ENCODE results near the gene CPN2. TPM values are rescaled to one million over a fixed set of nuclear protein-coding genes. Genes with fewer than 3 reads are reported as not detected.

CPN2 gene
- polyA plus RNA-seq, 3 donors from 2014 or later = not detected

DNA sequence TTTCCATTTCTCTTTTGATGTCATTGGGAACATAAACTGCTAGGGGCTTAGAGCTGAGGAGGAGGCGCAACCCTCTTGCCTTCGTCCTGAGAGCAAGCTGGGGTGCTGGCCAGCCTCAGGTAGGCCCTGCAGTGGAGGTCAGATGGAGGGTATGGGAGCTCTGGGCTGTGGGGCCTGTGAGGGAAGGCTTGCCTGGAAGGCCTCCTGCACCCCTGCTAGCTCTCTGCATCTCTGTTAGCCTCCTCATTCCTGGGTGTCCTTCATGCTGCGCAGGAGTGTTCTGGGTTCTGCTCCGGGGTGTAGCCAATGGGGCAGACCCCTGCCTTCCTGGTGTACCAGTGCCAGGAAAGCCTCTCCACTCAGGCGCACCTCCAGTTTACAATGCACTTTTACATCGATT, 36.1 kb upstream of the CPN2 start:
- Mint-ChIP-seq H3K27me3 (ENCODE audit: low read depth in 3 of 3) (peaks cover 0 to 6% (median 5%) of the 10 kb centered on the region in 3 donors), H3K4me3 (no peak overlapping the region), H3K4me1 (no peaks in the 10 kb centered on the region), H3K9me3 (no peaks in the 10 kb centered on the region), H3K27ac (no peak overlapping the region), H3K36me3 (peaks cover 0 to 4% (median 0%) of the 10 kb centered on the region in 3 donors)
- no peak for DNase-seq

DNA sequence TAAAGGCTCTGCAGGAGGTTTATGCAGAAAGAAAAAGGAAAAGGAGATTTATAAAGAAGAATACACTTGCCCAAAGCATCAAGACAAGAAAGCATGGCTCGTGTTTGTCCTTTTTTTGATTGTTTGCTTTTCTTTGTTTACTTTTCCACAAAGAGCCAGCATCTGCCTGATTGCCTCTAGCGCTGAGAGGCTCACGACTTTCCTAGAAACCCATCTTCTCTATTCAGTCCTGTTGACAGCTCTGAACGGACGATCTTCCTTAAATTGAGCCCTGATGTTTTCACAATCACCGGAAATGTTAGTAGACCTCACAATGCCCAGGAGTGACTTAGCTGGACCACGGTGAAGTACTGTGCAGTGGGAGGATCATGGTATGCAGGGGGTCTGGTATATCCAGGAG, 35.5 kb upstream of the CPN2 start:
- Mint-ChIP-seq H3K27me3 (ENCODE audit: low read depth in 3 of 3) (peaks cover 0 to 6% (median 5%) of the 10 kb centered on the region in 3 donors), H3K4me3 (no peak overlapping the region)

DNA sequence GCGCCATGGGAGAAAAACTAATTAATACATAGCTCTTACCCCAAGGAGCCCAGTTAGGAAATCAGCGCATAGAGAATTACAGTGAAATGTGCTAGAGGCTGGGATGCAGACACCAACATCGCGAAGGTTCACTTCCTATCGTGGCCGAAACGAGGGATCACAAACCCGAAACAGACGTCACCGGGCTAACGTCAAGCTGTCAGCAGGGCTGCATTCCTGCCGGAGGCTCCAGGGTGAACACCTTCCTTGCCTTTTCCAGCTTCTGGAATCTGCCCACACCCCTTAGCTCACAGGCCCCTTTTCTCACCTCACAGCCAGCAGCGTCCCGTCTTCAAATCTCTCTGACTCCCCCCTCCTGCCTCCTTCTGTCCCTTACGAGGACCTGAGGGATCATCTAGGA, 34.9 kb upstream of the CPN2 start:
- H3K4me3 Mint-ChIP-seq = no peak overlapping the region
- peaks cover 0 to 6% (median 5%) of the 10 kb centered on the region in 3 donors for H3K27me3 Mint-ChIP-seq (ENCODE audit: low read depth in 3 of 3)
- no peaks in the 10 kb centered on the region for H3K9me3 Mint-ChIP-seq
- H3K4me1 Mint-ChIP-seq = no peaks in the 10 kb centered on the region
- DNase-seq = no peak
- H3K27ac Mint-ChIP-seq = no peak overlapping the region
- peaks cover 0 to 4% (median 0%) of the 10 kb centered on the region in 3 donors for H3K36me3 Mint-ChIP-seq

More for the DNA sequence above, 35.5 kb upstream of the CPN2 start:
- peaks cover 0 to 4% (median 0%) of the 10 kb centered on the region in 3 donors for H3K36me3 Mint-ChIP-seq
- H3K27ac Mint-ChIP-seq = no peak overlapping the region
- no peaks in the 10 kb centered on the region for H3K9me3 Mint-ChIP-seq
- no peaks in the 10 kb centered on the region for H3K4me1 Mint-ChIP-seq
- no peak for DNase-seq

DNA sequence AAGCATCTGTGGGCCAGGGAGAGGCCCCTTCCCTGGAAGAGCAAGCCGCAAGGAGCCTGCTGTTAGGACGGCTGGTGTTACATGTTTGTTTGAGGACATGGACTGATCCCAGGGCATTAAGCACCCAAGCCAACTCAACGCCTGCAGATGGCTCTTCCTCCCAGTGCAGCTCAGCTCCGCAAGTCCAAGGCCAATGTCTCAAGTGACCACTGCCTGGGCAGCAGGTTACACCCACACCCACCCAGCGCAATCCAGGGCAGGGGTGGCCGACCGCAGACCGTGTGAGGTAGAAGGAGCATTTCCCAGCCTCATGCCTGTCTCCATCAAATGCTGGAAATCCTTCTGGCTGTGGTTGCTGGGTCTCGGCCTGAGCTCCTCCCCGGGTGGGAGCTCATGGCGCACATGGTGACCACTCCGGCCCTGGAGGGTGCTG, 33.5 kb upstream of the CPN2 start:
- Mint-ChIP-seq H3K27me3 (ENCODE audit: low read depth in 3 of 3) (peaks cover 0 to 6% (median 4%) of the 10 kb centered on the region in 3 donors), H3K4me1 (no peaks in the 10 kb centered on the region), H3K9me3 (no peaks in the 10 kb centered on the region), H3K27ac (no peak overlapping the region), H3K36me3 (peaks cover 0 to 4% (median 0%) of the 10 kb centered on the region in 3 donors), H3K4me3 (no peak overlapping the region)
- no peak for DNase-seq

DNA sequence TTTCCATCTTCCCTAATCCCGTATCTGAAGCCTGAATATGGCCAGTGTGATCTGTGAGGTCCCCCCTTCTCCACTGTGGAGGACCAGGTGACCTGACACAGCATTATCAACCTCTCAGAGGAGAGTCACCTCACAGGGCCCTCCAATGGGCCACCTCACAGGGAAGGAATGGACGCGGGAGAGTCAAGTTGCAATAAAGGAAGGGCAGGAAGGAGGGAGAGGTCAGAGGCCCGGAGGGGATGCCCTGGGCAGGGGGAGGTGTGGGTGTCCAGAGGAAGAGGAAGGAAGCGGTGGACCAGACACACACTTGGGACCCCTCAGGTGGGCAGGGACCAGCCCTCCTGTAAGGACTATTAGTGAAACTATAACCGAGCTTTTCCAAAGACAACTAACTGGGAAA, 33.0 kb upstream of the CPN2 start:
- Mint-ChIP-seq H3K27ac (no peak overlapping the region), H3K27me3 (ENCODE audit: low read depth in 3 of 3) (peaks cover 0 to 6% (median 4%) of the 10 kb centered on the region in 3 donors), H3K9me3 (no peaks in the 10 kb centered on the region), H3K4me3 (no peak overlapping the region), H3K36me3 (peaks cover 0 to 4% (median 0%) of the 10 kb centered on the region in 3 donors), H3K4me1 (no peaks in the 10 kb centered on the region)
- DNase-seq = no peak

DNA sequence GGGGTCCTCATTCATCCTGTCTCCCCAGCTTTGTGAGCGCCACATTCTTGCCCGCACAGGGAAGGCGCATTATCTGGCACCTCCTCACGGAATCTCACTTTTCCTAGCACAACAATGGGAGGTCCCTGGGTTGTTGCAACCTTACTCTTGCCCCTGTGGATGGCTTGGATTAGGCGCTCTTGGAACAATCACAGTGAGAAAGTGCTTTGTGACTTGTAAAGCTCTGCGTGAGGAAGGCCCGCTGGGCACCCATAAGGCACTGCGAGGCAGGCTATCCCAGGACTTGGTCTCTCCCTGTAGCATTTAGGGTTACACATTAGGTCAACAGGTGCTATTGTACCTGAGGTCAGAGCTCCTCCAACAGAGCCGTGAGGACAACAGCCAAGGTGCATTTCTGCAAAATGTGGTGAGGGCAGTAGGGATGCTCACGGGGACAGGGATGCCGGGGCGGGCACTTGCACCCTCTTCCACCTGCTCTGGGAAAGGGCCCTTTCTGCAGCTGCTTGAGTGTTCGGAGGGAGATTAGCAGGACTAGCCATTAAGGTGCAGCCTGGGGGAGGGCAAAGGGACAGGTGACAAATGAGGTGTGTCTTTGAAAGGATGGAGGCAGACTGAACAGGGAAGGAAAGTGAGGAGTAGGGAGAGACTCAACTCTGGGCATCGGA, 32.3 kb upstream of the CPN2 start:
- Mint-ChIP-seq H3K4me3 (no peak overlapping the region), H3K27me3 (ENCODE audit: low read depth in 3 of 3) (peaks cover 0 to 7% (median 6%) of the 10 kb centered on the region in 3 donors), H3K4me1 (no peaks in the 10 kb centered on the region), H3K9me3 (no peaks in the 10 kb centered on the region), H3K27ac (no peak overlapping the region), H3K36me3 (peaks cover 0 to 4% (median 0%) of the 10 kb centered on the region in 3 donors)
- no peak for DNase-seq

DNA sequence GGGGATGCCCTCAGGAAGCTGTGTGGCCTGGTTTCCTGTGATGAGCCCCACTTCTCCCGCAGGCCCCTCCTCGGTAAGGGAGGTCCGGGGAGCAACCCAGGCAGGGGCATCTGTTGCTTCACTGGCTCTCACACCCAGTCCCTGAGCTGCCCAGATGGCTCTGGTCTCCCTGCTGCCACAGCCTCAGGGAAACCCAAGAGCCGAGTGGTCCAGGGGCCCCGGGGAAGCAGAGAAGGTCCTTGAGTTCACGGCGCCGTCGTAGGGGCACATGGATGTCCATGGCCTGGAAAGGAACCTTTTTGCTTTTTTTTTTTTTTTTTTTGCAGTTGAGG, 31.7 kb upstream of the CPN2 start:
- Mint-ChIP-seq H3K36me3 (peaks cover 0 to 3% (median 0%) of the 10 kb centered on the region in 3 donors), H3K27me3 (ENCODE audit: low read depth in 3 of 3) (peaks cover 0 to 7% (median 6%) of the 10 kb centered on the region in 3 donors), H3K27ac (no peak overlapping the region), H3K4me1 (no peaks in the 10 kb centered on the region), H3K9me3 (no peaks in the 10 kb centered on the region), H3K4me3 (no peak overlapping the region)
- DNase-seq = no peak

DNA sequence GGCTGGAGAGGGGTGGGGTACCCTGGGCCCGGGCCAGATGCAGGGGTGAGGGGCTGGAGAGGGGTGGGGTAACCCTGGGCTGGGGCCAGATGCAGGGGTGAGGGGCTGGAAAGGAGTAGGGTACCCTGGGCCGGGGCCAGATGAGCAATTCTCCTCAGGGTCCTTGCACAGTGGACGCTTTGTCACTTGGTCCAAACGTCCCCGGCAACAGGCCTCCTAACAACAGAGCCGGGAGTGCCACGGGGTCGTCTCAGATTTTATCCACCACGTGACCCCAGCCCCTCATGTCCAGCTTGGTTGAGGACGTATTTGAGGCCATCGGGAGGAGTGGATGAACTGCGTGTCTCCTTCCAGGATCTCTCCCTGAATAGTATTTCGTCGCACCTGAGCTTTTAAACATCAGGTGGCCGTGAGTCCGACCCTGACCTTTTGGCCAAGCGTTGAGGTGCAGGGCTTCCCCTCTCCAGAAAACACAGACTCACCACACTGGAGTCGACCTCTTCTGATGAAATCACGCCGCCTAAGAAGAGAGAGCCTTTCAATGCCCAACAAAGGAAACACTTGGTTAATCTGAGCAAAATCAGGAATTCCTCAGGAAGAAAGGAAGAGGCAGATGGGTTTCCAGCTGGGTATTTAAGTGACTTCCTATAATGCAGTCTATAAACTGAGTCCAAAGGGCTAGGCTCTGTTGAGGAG, 31.2 kb upstream of the CPN2 start:
- no peak overlapping the region for H3K27ac Mint-ChIP-seq
- H3K9me3 Mint-ChIP-seq = no peaks in the 10 kb centered on the region
- no peak for DNase-seq
- H3K36me3 Mint-ChIP-seq = no peaks in the 10 kb centered on the region
- no peak overlapping the region for H3K4me3 Mint-ChIP-seq
- no peaks in the 10 kb centered on the region for H3K4me1 Mint-ChIP-seq
- H3K27me3 Mint-ChIP-seq (ENCODE audit: low read depth in 3 of 3) = peaks cover 0 to 5% (median 5%) of the 10 kb centered on the region in 3 donors

DNA sequence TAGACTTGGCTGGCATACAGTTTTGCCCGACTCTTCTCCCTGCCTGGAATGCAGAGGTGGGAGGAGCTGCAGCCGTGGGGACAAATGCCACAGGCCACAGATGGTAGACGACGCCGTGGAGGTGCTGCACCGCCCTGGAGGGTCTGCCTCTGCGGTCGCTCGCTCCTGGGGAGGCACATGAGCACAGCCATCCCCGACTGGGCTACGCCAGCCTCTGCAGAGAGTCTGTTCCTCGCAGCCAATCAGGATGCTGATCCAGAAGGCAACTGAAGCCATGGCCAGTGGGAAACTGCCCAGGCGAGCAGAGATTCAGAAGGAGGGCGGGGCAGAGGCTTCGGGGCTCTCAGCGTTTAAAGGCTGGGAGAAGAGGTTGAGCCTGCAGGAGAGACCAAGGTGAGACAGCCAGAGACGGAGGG, 30.3 kb upstream of the CPN2 start:
- Mint-ChIP-seq H3K9me3 (no peaks in the 10 kb centered on the region), H3K4me3 (no peak overlapping the region), H3K27me3 (ENCODE audit: low read depth in 3 of 3) (peaks cover 0 to 5% (median 5%) of the 10 kb centered on the region in 3 donors), H3K36me3 (no peaks in the 10 kb centered on the region), H3K4me1 (no peaks in the 10 kb centered on the region), H3K27ac (no peak overlapping the region)
- no peak for DNase-seq

DNA sequence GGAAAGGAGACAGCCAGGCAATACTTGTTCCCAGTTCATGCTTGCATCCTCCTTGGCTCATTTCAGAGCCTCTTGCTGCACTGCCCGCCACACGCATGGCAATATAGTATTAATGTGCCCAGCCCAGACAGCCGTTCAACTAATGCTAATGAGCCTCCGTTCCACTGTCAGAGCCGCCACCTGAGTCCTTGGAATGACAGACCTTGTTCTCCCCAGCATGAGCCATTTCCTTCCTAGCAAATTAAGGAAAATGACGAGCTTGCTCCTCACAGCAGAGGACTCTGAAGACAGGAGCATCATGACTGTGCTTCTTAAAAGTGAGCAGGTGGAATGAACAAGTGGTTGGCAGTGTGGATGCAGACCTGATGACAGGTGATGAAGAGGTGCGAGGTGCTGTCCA, 29.2 kb upstream of the CPN2 start:
- no peak for DNase-seq
- Mint-ChIP-seq H3K9me3 (no peaks in the 10 kb centered on the region), H3K4me1 (no peaks in the 10 kb centered on the region), H3K4me3 (no peak overlapping the region), H3K36me3 (no peaks in the 10 kb centered on the region), H3K27me3 (ENCODE audit: low read depth in 3 of 3) (peaks cover 2 to 8% (median 5%) of the 10 kb centered on the region in 3 donors), H3K27ac (no peak overlapping the region)

DNA sequence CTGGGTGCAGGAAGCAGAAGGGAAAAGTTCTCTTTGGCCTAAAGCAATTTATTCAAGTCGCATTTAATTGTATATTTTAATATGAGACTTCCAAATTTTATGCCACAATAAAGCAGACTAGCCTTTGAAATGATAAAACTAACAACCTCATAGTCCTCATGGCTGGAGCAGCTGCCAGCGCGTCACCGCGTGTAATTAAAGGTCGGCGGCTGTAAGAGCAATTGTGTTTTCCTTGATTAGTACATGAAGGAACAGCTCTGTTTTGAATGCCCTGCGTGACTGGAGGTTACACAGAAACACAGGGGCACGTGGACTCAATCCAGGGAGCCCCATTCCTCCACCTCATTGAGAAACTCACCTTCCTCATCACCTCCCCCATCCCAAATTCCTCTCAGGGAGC, 28.5 kb upstream of the CPN2 start:
- H3K4me1 Mint-ChIP-seq = no peaks in the 10 kb centered on the region
- peaks cover 2 to 7% (median 2%) of the 10 kb centered on the region in 3 donors for H3K27me3 Mint-ChIP-seq (ENCODE audit: low read depth in 3 of 3)

DNA sequence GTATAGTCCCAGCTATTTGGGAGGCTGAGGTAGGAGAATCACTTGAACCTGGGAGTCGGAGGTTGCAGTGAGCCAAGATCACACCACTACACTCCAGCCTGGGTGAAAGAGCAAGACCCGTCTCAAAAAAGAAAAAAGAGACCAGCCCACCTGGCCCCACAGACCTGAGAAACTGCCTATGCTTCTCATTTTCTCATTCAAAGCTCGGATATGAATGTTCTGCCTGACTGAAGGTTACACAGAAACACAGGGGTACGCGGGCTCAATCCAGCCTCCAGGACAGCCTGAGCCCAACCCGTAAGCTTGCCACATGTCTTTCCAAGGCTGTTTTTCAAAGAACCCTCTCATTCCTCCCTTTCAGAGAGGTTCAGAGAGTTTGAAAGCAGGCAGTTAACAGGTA, 28.1 kb upstream of the CPN2 start:
- Mint-ChIP-seq H3K4me3 (no peak overlapping the region), H3K4me1 (no peaks in the 10 kb centered on the region), H3K27me3 (ENCODE audit: low read depth in 3 of 3) (peaks cover 2 to 7% (median 2%) of the 10 kb centered on the region in 3 donors), H3K27ac (no peak overlapping the region), H3K9me3 (no peaks in the 10 kb centered on the region), H3K36me3 (no peaks in the 10 kb centered on the region)
- DNase-seq = no peak

More for the DNA sequence above, 28.5 kb upstream of the CPN2 start:
- no peak for DNase-seq
- Mint-ChIP-seq H3K36me3 (no peaks in the 10 kb centered on the region), H3K4me3 (no peak overlapping the region), H3K27ac (no peak overlapping the region), H3K9me3 (no peaks in the 10 kb centered on the region)

DNA sequence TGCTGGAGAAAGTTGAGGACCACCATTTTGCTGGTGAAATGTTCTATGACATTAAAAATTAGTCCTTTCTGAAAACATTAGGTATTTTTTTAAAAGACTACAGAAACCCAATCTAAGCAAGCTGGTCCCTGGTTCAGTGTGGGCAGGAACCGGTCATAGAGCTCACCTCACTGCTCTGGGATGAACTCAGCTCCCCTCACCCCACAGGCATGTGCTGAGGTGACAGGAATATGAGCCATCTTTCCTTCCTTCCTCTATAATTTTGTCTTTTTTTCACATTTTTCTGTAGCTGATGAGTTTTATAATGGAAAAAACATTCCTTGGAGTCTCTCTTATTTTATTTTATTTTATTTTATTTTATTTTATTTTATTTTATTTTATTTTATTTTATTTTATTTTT, 26.6 kb upstream of the CPN2 start:
- no peaks in the 10 kb centered on the region for H3K36me3 Mint-ChIP-seq
- no peak for DNase-seq
- H3K9me3 Mint-ChIP-seq = no peaks in the 10 kb centered on the region
- no peak overlapping the region for H3K27ac Mint-ChIP-seq
- H3K27me3 Mint-ChIP-seq (ENCODE audit: low read depth in 3 of 3) = peaks cover 0 to 5% (median 2%) of the 10 kb centered on the region in 3 donors
- H3K4me1 Mint-ChIP-seq = no peaks in the 10 kb centered on the region
- no peak overlapping the region for H3K4me3 Mint-ChIP-seq

DNA sequence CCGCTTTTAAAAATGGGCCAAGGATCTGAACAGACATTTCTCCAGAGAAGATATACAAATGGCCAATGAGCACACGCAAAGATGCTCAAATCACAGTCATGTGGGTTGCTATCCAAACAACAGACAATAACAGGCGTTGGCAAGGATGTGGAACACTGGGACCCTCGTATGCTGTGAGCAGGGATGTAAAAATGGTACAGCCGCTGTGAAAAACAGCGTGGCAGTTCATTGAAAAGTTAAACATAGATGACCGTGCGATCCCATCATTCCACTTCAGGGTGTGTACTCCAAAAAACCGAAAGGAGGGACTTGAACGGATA, 25.1 kb upstream of the CPN2 start:
- H3K4me3 Mint-ChIP-seq = no peak overlapping the region
- H3K36me3 Mint-ChIP-seq = no peaks in the 10 kb centered on the region
- H3K27ac Mint-ChIP-seq = no peak overlapping the region
- no peak for DNase-seq
- no peaks in the 10 kb centered on the region for H3K4me1 Mint-ChIP-seq
- peaks cover 0 to 5% (median 2%) of the 10 kb centered on the region in 3 donors for H3K27me3 Mint-ChIP-seq (ENCODE audit: low read depth in 3 of 3)
- no peaks in the 10 kb centered on the region for H3K9me3 Mint-ChIP-seq

Data from immature natural killer cell (primary cell).